Endothelial cell of umbilical vein (primary cell): ENCODE results near the gene ENDOG. TPM values are rescaled to one million over a fixed set of nuclear protein-coding genes. Genes with fewer than 3 reads are reported as not detected.

Experiments
- BruUV-seq: library from RNA; stranded (reverse); fragments of 400-500 nt; replicated peaks from 2 replicates; lab custom pipeline; 2021; lab: Mats Ljungman, UMichigan
- CTCF ChIA-PET: fragments of 300-600, 350-600 bp; sonication (Branson Sonifier 250); formaldehyde crosslinking; loops from one replicate; lab custom pipeline; 2021; ENCODE audit warnings: antibody characterized with exemption, inconsistent platforms; lab: Charles Lee
- POLR2A ChIA-PET: fragments of 300-600, 350-600 bp; sonication (Branson Sonifier 250); formaldehyde crosslinking; loops from one replicate; lab custom pipeline; 2021; ENCODE audit warnings: antibody characterized with exemption, inconsistent platforms; lab: Charles Lee
- DNase-seq: peaks from one replicate; pipeline ENCODE4 v3.0.0-alpha.2; 2011; ENCODE audit warnings: low read depth, low spot score
- FAIRE-seq: peaks from 2 replicates; lab custom pipeline; 2011; peaks lifted over from hg19 to GRCh38; lab: Jason Lieb, UNC
- H2AFZ ChIP-seq: 2 replicates; pipeline ENCODE4 v1.6.0; 2012; ENCODE audit warnings: low read depth, low read length, control low read depth, inconsistent platforms
- H3K27ac ChIP-seq: 2 replicates; pipeline ENCODE4 v1.5.1; 2011; ENCODE audit warnings: low read depth, mild to moderate bottlenecking, control low read depth, low read length, moderate library complexity; ENCODE audit not compliant: insufficient read depth
- H3K27me3 ChIP-seq, 2 experiments: 2 replicates each; pipeline versions ENCODE4 v1.6.0 to v1.6.1; 2011; ENCODE audit warnings: low read length in 2 of 2, mixed read lengths in 1 of 2; ENCODE audit not compliant: control insufficient read depth in 2 of 2, insufficient read depth in 2 of 2
- H3K36me3 ChIP-seq, 2 experiments: 2 replicates in 1 of 2; 3 replicates in 1 of 2; pipeline ENCODE4 v1.5.1; 2011; ENCODE audit warnings: low read length in 2 of 2, mild to moderate bottlenecking in 1 of 2, moderate library complexity in 1 of 2; ENCODE audit not compliant: control insufficient read depth in 2 of 2, insufficient read depth in 2 of 2; ENCODE audit errors: extremely low read depth in 1 of 2
- H3K4me1 ChIP-seq: 3 replicates; pipeline ENCODE4 v1.5.1; 2011; ENCODE audit warnings: mild to moderate bottlenecking, low read length; ENCODE audit not compliant: control insufficient read depth, insufficient read depth; ENCODE audit errors: extremely low read depth
- H3K4me2 ChIP-seq: 2 replicates; pipeline ENCODE4 v1.6.1; 2011; ENCODE audit warnings: low read length, control low read depth, mixed read lengths; ENCODE audit not compliant: insufficient read depth
- H3K4me3 ChIP-seq, 3 experiments: fragments of 200-600 bp in 1 of 3; sonication (generic), shearing (Covaris generic) in 1 of 3; replicated peaks in 1 of 3; 2 replicates each; pipeline ENCODE4 v1.5.1; 2011 to 2016; ENCODE audit warnings: control low read depth in 3 of 3, low read length in 3 of 3, mild to moderate bottlenecking in 2 of 3, inconsistent platforms in 1 of 3, low read depth in 1 of 3, moderate library complexity in 1 of 3; ENCODE audit not compliant: insufficient read depth in 1 of 3
- H3K79me2 ChIP-seq: 2 replicates; pipeline ENCODE4 v1.6.0; 2012; ENCODE audit warnings: low read length, inconsistent platforms; ENCODE audit not compliant: control insufficient read depth, insufficient read depth
- H3K9ac ChIP-seq: replicated peaks from 2 replicates; pipeline ENCODE3; 2011; ENCODE audit warnings: low read length, control low read depth; ENCODE audit not compliant: insufficient read depth; ENCODE audit errors: extremely low read depth
- H3K9me1 ChIP-seq: replicated peaks from 3 replicates; pipeline ENCODE4 v1.6.0; 2011; ENCODE audit warnings: mild to moderate bottlenecking, low read length; ENCODE audit not compliant: control insufficient read depth, insufficient read depth; ENCODE audit errors: extremely low read depth
- H3K9me3 ChIP-seq: replicated peaks from 2 replicates; pipeline ENCODE4 v1.5.1; 2012; ENCODE audit warnings: low read length, inconsistent platforms; ENCODE audit not compliant: control insufficient read depth, insufficient read depth
- H4K20me1 ChIP-seq: replicated peaks from 2 replicates; pipeline ENCODE3; 2011; ENCODE audit warnings: mild to moderate bottlenecking, low read length; ENCODE audit not compliant: control insufficient read depth, insufficient read depth; ENCODE audit errors: extremely low read depth
- EZH2 ChIP-seq: IDR thresholded peaks from 2 replicates; pipeline ENCODE4 v1.6.1; 2012; ENCODE audit warnings: borderline replicate concordance, low read depth, mild to moderate bottlenecking, moderate library complexity, low read length, inconsistent platforms; ENCODE audit not compliant: severe bottlenecking
- FOS ChIP-seq: IDR thresholded peaks from 2 replicates; pipeline ENCODE4 v1.6.1; 2011; ENCODE audit warnings: mild to moderate bottlenecking, low read length, moderate library complexity, borderline replicate concordance; ENCODE audit not compliant: insufficient read depth
- GATA2 ChIP-seq: IDR thresholded peaks from 2 replicates; pipeline ENCODE4 v1.7.0; 2011; ENCODE audit warnings: low read depth, mild to moderate bottlenecking, moderate library complexity, mixed read lengths, low read length; ENCODE audit not compliant: insufficient read length, insufficient read depth
- JUN ChIP-seq: IDR thresholded peaks from 2 replicates; pipeline ENCODE4 v1.6.1; 2011; ENCODE audit warnings: borderline replicate concordance, low read depth; ENCODE audit not compliant: insufficient read length, insufficient read depth
- MAX ChIP-seq: IDR thresholded peaks from 2 replicates; pipeline ENCODE4 v1.6.1; 2011; ENCODE audit not compliant: insufficient read depth, insufficient read length
- MYC ChIP-seq: IDR thresholded peaks from one replicate; pipeline ENCODE4 v1.6.1; 2011; ENCODE audit warnings: mild to moderate bottlenecking, low read depth, low read length
- POLR2A ChIP-seq: IDR thresholded peaks from 2 replicates; pipeline ENCODE4 v1.6.1; 2012; ENCODE audit warnings: low read depth, mild to moderate bottlenecking, control low read depth, low read length
- POLR2AphosphoS5 ChIP-seq: IDR thresholded peaks from 2 replicates; pipeline ENCODE4 v1.6.1; 2012; ENCODE audit warnings: low read depth, mild to moderate bottlenecking, control low read depth, low read length, moderate library complexity; ENCODE audit not compliant: insufficient read depth
- dilution Hi-C: fragments of 300-500 bp; cut with MboI; formaldehyde crosslinking; loops from one replicate; pipeline ENCODE4 v1.15.0; 2019; ENCODE audit warnings: low sequenced_read_pairs; ENCODE audit not compliant: extremely low pct_ligation_motif_present
- intact Hi-C: fragments of 100-400 bp; cut with micrococcal nuclease; formaldehyde crosslinking; loops from one replicate; pipeline ENCODE4 v1.10.0; 2022
- polyA plus RNA-seq, 4 experiments: library from polyadenylated mRNA; depleted of rRNA in 3 of 4; stranded (reverse) in 3 of 4; unstranded in 1 of 4; fragments of >200 nt; gene quantifications; 2 replicates each; pipeline versions ENCODE4 v1.2.1 to v1.2.3, GENCODE V29; 2011 to 2012; ENCODE audit warnings: missing spikeins in 1 of 4
- total RNA-seq: library from RNA; stranded (reverse); gene quantifications from 2 replicates; pipeline ENCODE4 v1.2.3, GENCODE V29; 2021
- TF ChIP-seq, protein P1 (sequence below), 2 donors: IDR thresholded peaks; 1 replicate in 1 of 2; 2 replicates in 1 of 2; pipeline ENCODE4 v1.5.1; 2011; ENCODE audit warnings: low read length in 2 of 2, mild to moderate bottlenecking in 2 of 2, moderate library complexity in 2 of 2, control low read depth in 1 of 2, inconsistent platforms in 1 of 2, low read depth in 1 of 2; ENCODE audit not compliant: insufficient read depth in 1 of 2; ENCODE audit errors: extremely low read depth in 1 of 2

The ENDOG gene
- total and polyA plus RNA-seq, 2 donors (not counting 3 experiments of a cell fraction or from before 2014, with no cell fraction given) = 18.0 to 21.1 TPM

GRCh38 chr9:128824911-128825310, 6.6 kb downstream of the ENDOG start:
- Histone ChIP-seq H3K9me1 (no peaks in the 10 kb centered on the region), H3K4me3 (no peak overlapping the region), H3K79me2 (peaks cover 10% of the 10 kb centered on the region), H3K36me3 (peaks cover 5 to 53% of the 10 kb centered on the region in 2 experiments), H3K27me3 (no peaks in the 10 kb centered on the region), H3K4me2 (no peak overlapping the region), H2AFZ (no peak overlapping the region), H3K9ac (no peak overlapping the region), H3K9me3 (no peaks in the 10 kb centered on the region), H3K4me1 (peaks cover 5% of the 10 kb centered on the region), H3K27ac (no peak overlapping the region), H4K20me1 (no peaks in the 10 kb centered on the region)
- ChIA-PET CTCF (no interaction called here), POLR2A (no interaction called here)
- no peak for FAIRE-seq
- intact Hi-C loops (no loop called here), dilution Hi-C loops (no loop called here)
- TF ChIP-seq MAX = no peak
- TF ChIP-seq FOS = no peak
- no peak for TF ChIP-seq GATA2
- no peak for TF ChIP-seq EZH2
- TF ChIP-seq, protein P1, sequence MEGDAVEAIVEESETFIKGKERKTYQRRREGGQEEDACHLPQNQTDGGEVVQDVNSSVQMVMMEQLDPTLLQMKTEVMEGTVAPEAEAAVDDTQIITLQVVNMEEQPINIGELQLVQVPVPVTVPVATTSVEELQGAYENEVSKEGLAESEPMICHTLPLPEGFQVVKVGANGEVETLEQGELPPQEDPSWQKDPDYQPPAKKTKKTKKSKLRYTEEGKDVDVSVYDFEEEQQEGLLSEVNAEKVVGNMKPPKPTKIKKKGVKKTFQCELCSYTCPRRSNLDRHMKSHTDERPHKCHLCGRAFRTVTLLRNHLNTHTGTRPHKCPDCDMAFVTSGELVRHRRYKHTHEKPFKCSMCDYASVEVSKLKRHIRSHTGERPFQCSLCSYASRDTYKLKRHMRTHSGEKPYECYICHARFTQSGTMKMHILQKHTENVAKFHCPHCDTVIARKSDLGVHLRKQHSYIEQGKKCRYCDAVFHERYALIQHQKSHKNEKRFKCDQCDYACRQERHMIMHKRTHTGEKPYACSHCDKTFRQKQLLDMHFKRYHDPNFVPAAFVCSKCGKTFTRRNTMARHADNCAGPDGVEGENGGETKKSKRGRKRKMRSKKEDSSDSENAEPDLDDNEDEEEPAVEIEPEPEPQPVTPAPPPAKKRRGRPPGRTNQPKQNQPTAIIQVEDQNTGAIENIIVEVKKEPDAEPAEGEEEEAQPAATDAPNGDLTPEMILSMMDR (IDR thresholded peaks at IDR 0.05; ENCODE audit: extremely low read depth in 1 of 2, insufficient read depth in 1 of 2, low read depth in 1 of 2, low read length in 2 of 2) = no peak
- TF ChIP-seq JUN = no peak
- TF ChIP-seq POLR2A = no peak
- TF ChIP-seq POLR2AphosphoS5 = no peak
- TF ChIP-seq MYC = no peak
- no TSS peak for BruUV-seq
- no peak for DNase-seq
